MM.1S (cell line): ENCODE measurements around the gene ACRBP.

Source experiments
- DNase-seq: peaks from one replicate; pipeline ENCODE4 v3.0.0-alpha.2; 2015
- H2AFZ ChIP-seq: fragments of 300-600 bp; sonication (generic); 2 replicates; pipeline ENCODE4 v1.6.0; 2016; ENCODE audit warnings: antibody characterized with exemption, low read length
- H3F3A ChIP-seq: fragments of 300-600 bp; sonication (generic); 2 replicates; pipeline ENCODE4 v1.6.1; 2016; ENCODE audit warnings: mild to moderate bottlenecking, antibody characterized with exemption, low read length, moderate library complexity, mixed read lengths; ENCODE audit not compliant: insufficient read depth
- H3K27ac ChIP-seq: fragments of 300-600 bp; sonication (generic); 2 replicates; pipeline ENCODE4 v1.5.1; 2016; ENCODE audit warnings: mild to moderate bottlenecking, low read length
- H3K27me3 ChIP-seq: fragments of 300-600 bp; sonication (generic); replicated peaks from 2 replicates; pipeline ENCODE4 v1.6.0; 2016; ENCODE audit warnings: low read length; ENCODE audit not compliant: insufficient read depth
- H3K36me3 ChIP-seq: fragments of 300-600 bp; sonication (generic); replicated peaks from 2 replicates; pipeline ENCODE4 v1.6.1; 2016; ENCODE audit warnings: mild to moderate bottlenecking, low read length, mixed read lengths; ENCODE audit not compliant: insufficient read depth
- H3K4me1 ChIP-seq: fragments of 300-600 bp; sonication (generic); 2 replicates; pipeline ENCODE4 v1.6.1; 2016; ENCODE audit warnings: low read length, mixed read lengths
- H3K4me2 ChIP-seq: fragments of 300-600 bp; sonication (generic); 2 replicates; pipeline ENCODE4 v1.6.0; 2016; ENCODE audit warnings: low read depth, low read length
- H3K4me3 ChIP-seq: fragments of 300-600 bp; sonication (generic); 2 replicates; pipeline ENCODE4 v1.5.1; 2016; ENCODE audit warnings: low read length, mixed read lengths
- H3K79me2 ChIP-seq: fragments of 300-600 bp; sonication (generic); 2 replicates; pipeline ENCODE4 v1.6.1; 2016; ENCODE audit warnings: mixed run types, low read length, mixed read lengths
- H3K9ac ChIP-seq: fragments of 300-600 bp; sonication (generic); 2 replicates; pipeline ENCODE4 v1.6.1; 2016; ENCODE audit warnings: low read length, mixed read lengths
- H3K9me2 ChIP-seq: fragments of 300-600 bp; sonication (generic); replicated peaks from 2 replicates; pipeline ENCODE4 v1.6.1; 2016; ENCODE audit warnings: mild to moderate bottlenecking, low read length, mixed read lengths; ENCODE audit not compliant: insufficient read depth
- H3K9me3 ChIP-seq: fragments of 300-600 bp; sonication (generic); replicated peaks from 2 replicates; pipeline ENCODE4 v1.6.1; 2016; ENCODE audit warnings: mild to moderate bottlenecking, low read length, mixed read lengths; ENCODE audit not compliant: insufficient read depth
- H4K20me1 ChIP-seq: fragments of 300-600 bp; sonication (generic); 2 replicates; pipeline ENCODE4 v1.6.1; 2016; ENCODE audit warnings: mild to moderate bottlenecking, low read length, moderate library complexity, mixed read lengths; ENCODE audit not compliant: insufficient read depth
- CTCF ChIP-seq: fragments of 300-600 bp; sonication (generic); IDR thresholded peaks from 2 replicates; pipeline ENCODE4 v1.5.1; 2016; ENCODE audit warnings: antibody characterized with exemption, low read length, mixed read lengths
- EZH2 ChIP-seq: fragments of 300-600 bp; sonication (generic); optimal IDR thresholded peaks from 2 replicates; pipeline ENCODE3; 2017; ENCODE audit warnings: low read depth, mild to moderate bottlenecking, antibody characterized with exemption, low read length, mixed read lengths
- EZH2phosphoT487 ChIP-seq: fragments of 300-600 bp; sonication (generic); IDR thresholded peaks from 2 replicates; pipeline ENCODE4 v1.6.1; 2018; ENCODE audit warnings: antibody characterized with exemption, low read length

The ACRBP gene

GRCh38 chr12:6631549-6631961 lies 15.7 kb downstream of the ACRBP start:
- Histone ChIP-seq H3K4me2 (no peak overlapping the region), H3K27ac (no peak overlapping the region), H3K9me3 (no peaks in the 10 kb centered on the region), H2AFZ (no peak overlapping the region), H3K36me3 (no peaks in the 10 kb centered on the region), H4K20me1 (no peaks in the 10 kb centered on the region), H3K4me1 (peaks cover 7% of the 10 kb centered on the region; the same call in 1 of the 2 replicates), H3K9ac (no peak overlapping the region), H3K79me2 (no peaks in the 10 kb centered on the region), H3K4me3 (no peak overlapping the region), H3F3A (peaks cover 6% of the 10 kb centered on the region; the same call in 1 of the 2 replicates), H3K27me3 (no peaks in the 10 kb centered on the region; the same call in 1 of the 2 replicates), H3K9me2 (no peaks in the 10 kb centered on the region)
- TF ChIP-seq EZH2phosphoT487 (no peak), EZH2 (no peak), CTCF (no peak)
- DNase-seq: no peak

- Histone ChIP-seq H3K9me2 (no peaks in the 10 kb centered on the region), H3K36me3 (no peaks in the 10 kb centered on the region), H3K9ac (no peak overlapping the region), H3K4me2 (no peak overlapping the region), H3K79me2 (no peaks in the 10 kb centered on the region), H3K27ac (no peak overlapping the region), H3F3A (peaks cover 10% of the 10 kb centered on the region; the same call in 1 of the 2 replicates), H3K4me1 (peaks cover 7% of the 10 kb centered on the region; the same call in 1 of the 2 replicates), H4K20me1 (no peaks in the 10 kb centered on the region), H3K9me3 (no peaks in the 10 kb centered on the region), H3K4me3 (no peak overlapping the region), H3K27me3 (no peaks in the 10 kb centered on the region; the same call in 1 of the 2 replicates), H2AFZ (no peak overlapping the region)
- TF ChIP-seq EZH2phosphoT487: no peak
- no peak for TF ChIP-seq CTCF
- no peak for TF ChIP-seq EZH2
- no peak for DNase-seq
Observed at GRCh38 chr12:6630736-6631135, 16.5 kb downstream of the ACRBP start.

- Histone ChIP-seq H4K20me1 (no peaks in the 10 kb centered on the region), H3K4me1 (peaks cover 7% of the 10 kb centered on the region; the same call in 1 of the 2 replicates), H3K27me3 (no peaks in the 10 kb centered on the region; the same call in 1 of the 2 replicates), H2AFZ (peak overlapping the region; percentile 59), H3K9me3 (no peaks in the 10 kb centered on the region), H3K9me2 (no peaks in the 10 kb centered on the region), H3K4me3 (peak overlapping the region; percentile 72), H3K27ac (no peak overlapping the region), H3K4me2 (peak overlapping the region; percentile 67), H3F3A (peaks cover 10% of the 10 kb centered on the region; the same call in 1 of the 2 replicates), H3K79me2 (no peaks in the 10 kb centered on the region), H3K36me3 (no peaks in the 10 kb centered on the region), H3K9ac (peak overlapping the region; percentile 38; the same call in 1 of the 2 replicates)
- no peak for TF ChIP-seq EZH2phosphoT487
- no peak for TF ChIP-seq CTCF
- TF ChIP-seq EZH2: no peak
- DNase-seq: peak; percentile 68
Observed at GRCh38 chr12:6627616-6628015, 19.6 kb downstream of the ACRBP start.
